Activated naive CD8-positive, alpha-beta T cell treated with anti-CD3 and anti-CD28 coated beads for 36 hours (primary cell): Measurements from ENCODE around the gene HINT2. TPM values are rescaled to one million over a fixed set of nuclear protein-coding genes. Genes with fewer than 3 reads are reported as not detected.

ENCODE experiments used
- DNase-seq: peaks from one replicate; pipeline ENCODE4 v3.0.0; 2021
- H3K27ac Mint-ChIP-seq: one replicate; pipeline ENCODE4 v1.8.0; 2022; ENCODE audit warnings: mild to moderate bottlenecking, moderate library complexity, mixed read lengths
- H3K27me3 Mint-ChIP-seq: one replicate; pipeline ENCODE4 v1.8.0; 2022; ENCODE audit warnings: mild to moderate bottlenecking, mixed read lengths
- H3K36me3 Mint-ChIP-seq: one replicate; pipeline ENCODE4 v1.8.0; 2021; ENCODE audit warnings: mild to moderate bottlenecking, mixed read lengths
- H3K4me1 Mint-ChIP-seq: one replicate; pipeline ENCODE4 v1.8.0; 2021; ENCODE audit warnings: mixed read lengths
- H3K4me3 Mint-ChIP-seq: one replicate; pipeline ENCODE4 v1.8.0; 2022; ENCODE audit warnings: mild to moderate bottlenecking, moderate library complexity, mixed read lengths
- H3K9me3 Mint-ChIP-seq: one replicate; pipeline ENCODE4 v1.8.0; 2022; ENCODE audit warnings: mixed read lengths
- total RNA-seq, 2 experiments: library from RNA; stranded (reverse); gene quantifications; one replicate each; pipeline ENCODE4 v1.2.3, GENCODE V29; 2021

Gene HINT2
- total RNA-seq, 2 experiments from 2014 or later: 65.0 to 70.1 TPM

GRCh38 chr9:35829084-35829763 is 14.4 kb upstream of the HINT2 start, which contains the start of gene TMEM8B:
Gene TMEM8B (plus strand): TSS chr9:35829228. CDS start chr9:35829448, 220 bp downstream.
- Mint-ChIP-seq H3K9me3 (no peaks in the 10 kb centered on the region), H3K27ac (peak within 1 kb of the TSS; percentile 74), H3K4me3 (peak within 1 kb of the TSS; percentile 95), H3K36me3 (no peaks in the 10 kb centered on the region), H3K27me3 (no peaks in the 10 kb centered on the region), H3K4me1 (peaks cover 20% of the 10 kb centered on the region)
- peak; percentile 91 for DNase-seq

GRCh38 chr9:35828716-35829083 is 13.9 kb upstream of the HINT2 start, which contains the start of gene FAM221B:
Gene FAM221B (minus strand): TSS chr9:35828732. CDS start chr9:35826161, 2,571 bp downstream.
- DNase-seq: peak; percentile 31
- H3K27ac Mint-ChIP-seq: peak within 1 kb of the TSS; percentile 74
- H3K9me3 Mint-ChIP-seq: no peaks in the 10 kb centered on the region
- no peaks in the 10 kb centered on the region for H3K27me3 Mint-ChIP-seq
- H3K4me3 Mint-ChIP-seq: peak within 1 kb of the TSS; percentile 95
- peaks cover 20% of the 10 kb centered on the region for H3K4me1 Mint-ChIP-seq
- H3K36me3 Mint-ChIP-seq: no peaks in the 10 kb centered on the region

GRCh38 chr9:35827486-35827885 is 12.6 kb upstream of the HINT2 start:
- H3K36me3 Mint-ChIP-seq: no peaks in the 10 kb centered on the region
- peaks cover 20% of the 10 kb centered on the region for H3K4me1 Mint-ChIP-seq
- H3K9me3 Mint-ChIP-seq: no peaks in the 10 kb centered on the region
- no peak overlapping the region for H3K27ac Mint-ChIP-seq
- DNase-seq: no peak
- H3K4me3 Mint-ChIP-seq: no peak overlapping the region
- no peaks in the 10 kb centered on the region for H3K27me3 Mint-ChIP-seq

GRCh38 chr9:35826071-35826701 is 11.3 kb upstream of the HINT2 start:
- H3K27ac Mint-ChIP-seq: no peak overlapping the region
- no peak for DNase-seq

GRCh38 chr9:35822926-35823325 is 8.1 kb upstream of the HINT2 start:
- H3K27me3 Mint-ChIP-seq: no peaks in the 10 kb centered on the region
- H3K9me3 Mint-ChIP-seq: no peaks in the 10 kb centered on the region
- H3K4me1 Mint-ChIP-seq: peaks cover 5% of the 10 kb centered on the region
- H3K4me3 Mint-ChIP-seq: no peak overlapping the region
- H3K36me3 Mint-ChIP-seq: no peaks in the 10 kb centered on the region
- no peak overlapping the region for H3K27ac Mint-ChIP-seq
- DNase-seq: no peak

More at GRCh38 chr9:35826071-35826701, 11.3 kb upstream of the HINT2 start:
- no peaks in the 10 kb centered on the region for H3K9me3 Mint-ChIP-seq
- no peak overlapping the region for H3K4me3 Mint-ChIP-seq
- no peaks in the 10 kb centered on the region for H3K36me3 Mint-ChIP-seq
- H3K4me1 Mint-ChIP-seq: peaks cover 20% of the 10 kb centered on the region
- H3K27me3 Mint-ChIP-seq: no peaks in the 10 kb centered on the region

GRCh38 chr9:35820076-35820475 is 5.2 kb upstream of the HINT2 start:
- H3K27ac Mint-ChIP-seq: no peak overlapping the region
- peaks cover 4% of the 10 kb centered on the region for H3K4me1 Mint-ChIP-seq
- DNase-seq: no peak
- no peaks in the 10 kb centered on the region for H3K27me3 Mint-ChIP-seq
- H3K4me3 Mint-ChIP-seq: no peak overlapping the region
- H3K36me3 Mint-ChIP-seq: no peaks in the 10 kb centered on the region
- H3K9me3 Mint-ChIP-seq: peaks cover 3% of the 10 kb centered on the region

GRCh38 chr9:35818341-35818740 is 3.5 kb upstream of the HINT2 start:
- peaks cover 12% of the 10 kb centered on the region for H3K4me1 Mint-ChIP-seq
- no peak for DNase-seq
- peaks cover 3% of the 10 kb centered on the region for H3K9me3 Mint-ChIP-seq
- H3K36me3 Mint-ChIP-seq: peaks cover 4% of the 10 kb centered on the region
- H3K27me3 Mint-ChIP-seq: no peaks in the 10 kb centered on the region
- no peak overlapping the region for H3K4me3 Mint-ChIP-seq
- H3K27ac Mint-ChIP-seq: no peak overlapping the region

GRCh38 chr9:35816708-35817107 is 1.9 kb upstream of the HINT2 start:
- Mint-ChIP-seq H3K4me1 (peaks cover 28% of the 10 kb centered on the region), H3K27ac (no peak overlapping the region), H3K4me3 (no peak overlapping the region), H3K9me3 (peaks cover 3% of the 10 kb centered on the region), H3K36me3 (peaks cover 10% of the 10 kb centered on the region), H3K27me3 (no peaks in the 10 kb centered on the region)
- no peak for DNase-seq

GRCh38 chr9:35814106-35814840 is 569 bp downstream of the HINT2 start:
- DNase-seq: peak; percentile 60
- Mint-ChIP-seq H3K36me3 (peaks cover 10% of the 10 kb centered on the region), H3K27me3 (no peaks in the 10 kb centered on the region), H3K4me1 (peaks cover 40% of the 10 kb centered on the region), H3K27ac (peak overlapping the region; percentile 98), H3K9me3 (peaks cover 3% of the 10 kb centered on the region), H3K4me3 (peak overlapping the region; percentile 90)

GRCh38 chr9:35813434-35814105 is 1.3 kb downstream of the HINT2 start:
- H3K27ac Mint-ChIP-seq: peak overlapping the region; percentile 98
- H3K4me1 Mint-ChIP-seq: peaks cover 40% of the 10 kb centered on the region
- peak overlapping the region; percentile 90 for H3K4me3 Mint-ChIP-seq

GRCh38 chr9:35812025-35812602 is 2.7 kb downstream of the HINT2 start, which contains the start of gene SPAG8:
Gene SPAG8 (minus strand): TSS chr9:35812262. CDS start chr9:35812147, 115 bp downstream.
- H3K27ac Mint-ChIP-seq: peak within 1 kb of the TSS; percentile 85
- H3K27me3 Mint-ChIP-seq: no peaks in the 10 kb centered on the region
- DNase-seq: peak; percentile 95
- H3K4me1 Mint-ChIP-seq: peaks cover 40% of the 10 kb centered on the region
- peak within 1 kb of the TSS; percentile 73 for H3K4me3 Mint-ChIP-seq
- H3K9me3 Mint-ChIP-seq: peaks cover 3% of the 10 kb centered on the region
- H3K36me3 Mint-ChIP-seq: peaks cover 10% of the 10 kb centered on the region

More at GRCh38 chr9:35813434-35814105, 1.3 kb downstream of the HINT2 start:
- no peak for DNase-seq
- H3K27me3 Mint-ChIP-seq: no peaks in the 10 kb centered on the region
- H3K36me3 Mint-ChIP-seq: peaks cover 10% of the 10 kb centered on the region
- peaks cover 3% of the 10 kb centered on the region for H3K9me3 Mint-ChIP-seq

GRCh38 chr9:35811381-35812024 is 3.3 kb downstream of the HINT2 start:
- DNase-seq: no peak
- Mint-ChIP-seq H3K4me1 (peaks cover 40% of the 10 kb centered on the region), H3K4me3 (peak overlapping the region; percentile 73), H3K27ac (peak overlapping the region; percentile 85), H3K9me3 (peaks cover 3% of the 10 kb centered on the region), H3K36me3 (peaks cover 10% of the 10 kb centered on the region), H3K27me3 (no peaks in the 10 kb centered on the region)

GRCh38 chr9:35810122-35810521 is 4.7 kb downstream of the HINT2 start:
- Mint-ChIP-seq H3K4me1 (peaks cover 36% of the 10 kb centered on the region), H3K4me3 (no peak overlapping the region), H3K27me3 (no peaks in the 10 kb centered on the region), H3K9me3 (no peaks in the 10 kb centered on the region), H3K36me3 (peaks cover 12% of the 10 kb centered on the region), H3K27ac (no peak overlapping the region)
- no peak for DNase-seq

- DNase-seq: no peak
- no peaks in the 10 kb centered on the region for H3K27me3 Mint-ChIP-seq
- H3K27ac Mint-ChIP-seq: no peak overlapping the region
- H3K4me1 Mint-ChIP-seq: peaks cover 28% of the 10 kb centered on the region
- peaks cover 8% of the 10 kb centered on the region for H3K36me3 Mint-ChIP-seq
- no peak overlapping the region for H3K4me3 Mint-ChIP-seq
- H3K9me3 Mint-ChIP-seq: no peaks in the 10 kb centered on the region
Measured at GRCh38 chr9:35808433-35808832, 6.4 kb downstream of the HINT2 start.
